WTC11 (cell line): ENCODE data around the gene ANGPTL2.

ENCODE experiments used
- CREM ChIP-seq: sonication (generic); formaldehyde crosslinking; IDR thresholded peaks from 2 replicates; pipeline ENCODE4 v1.8.1; 2022; ENCODE audit warnings: mild to moderate bottlenecking, missing genetic modification reagents, moderate library complexity
- CTCF ChIP-seq: fragments of 200-600 bp; IDR thresholded peaks from 2 replicates; pipeline ENCODE4 v1.8.0; 2022; ENCODE audit warnings: antibody characterized with exemption
- MAX ChIP-seq: sonication (generic); formaldehyde crosslinking; IDR thresholded peaks from 2 replicates; pipeline ENCODE4 v1.8.0; 2022; ENCODE audit warnings: mild to moderate bottlenecking, missing genetic modification reagents
- PRRX2 ChIP-seq: fragments of 250-450 bp; sonication (Bioruptor Pico); IDR thresholded peaks from 2 replicates; pipeline ENCODE4 v1.8.0; 2021; ENCODE audit warnings: mild to moderate bottlenecking
- SMAD3 ChIP-seq: sonication (generic); formaldehyde crosslinking; IDR thresholded peaks from 2 replicates; pipeline ENCODE4 v1.8.0; 2022; ENCODE audit warnings: missing genetic modification reagents, mild to moderate bottlenecking, borderline replicate concordance
- TF ChIP-seq, protein P1 (sequence below): sonication (generic); formaldehyde crosslinking; IDR thresholded peaks from 2 replicates; pipeline ENCODE4 v1.8.1; 2022; ENCODE audit warnings: low read depth, mild to moderate bottlenecking, moderate library complexity, missing genetic modification reagents, borderline replicate concordance

GRCh38 chr9:127083138-127083980 lies 39.1 kb downstream of the ANGPTL2 start:
- TF ChIP-seq MAX (no peak), CTCF (no peak), CREM (no peak), PRRX2 (no peak), SMAD3 (CRISPR knock-in tag) (no peak)
- TF ChIP-seq, protein P1, sequence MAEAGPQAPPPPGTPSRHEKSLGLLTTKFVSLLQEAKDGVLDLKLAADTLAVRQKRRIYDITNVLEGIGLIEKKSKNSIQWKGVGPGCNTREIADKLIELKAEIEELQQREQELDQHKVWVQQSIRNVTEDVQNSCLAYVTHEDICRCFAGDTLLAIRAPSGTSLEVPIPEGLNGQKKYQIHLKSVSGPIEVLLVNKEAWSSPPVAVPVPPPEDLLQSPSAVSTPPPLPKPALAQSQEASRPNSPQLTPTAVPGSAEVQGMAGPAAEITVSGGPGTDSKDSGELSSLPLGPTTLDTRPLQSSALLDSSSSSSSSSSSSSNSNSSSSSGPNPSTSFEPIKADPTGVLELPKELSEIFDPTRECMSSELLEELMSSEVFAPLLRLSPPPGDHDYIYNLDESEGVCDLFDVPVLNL (CRISPR knock-in tag), result no peak
